Esophagus muscularis mucosa (tissue), 4 donors: Measurements from ENCODE around the gene PRDM16.

Experiments used
- EP300 ChIP-seq: sonication (generic); formaldehyde crosslinking; IDR thresholded peaks from one replicate; pipeline ENCODE4 v1.6.1; 2017; ENCODE audit warnings: antibody characterized with exemption
- POLR2A ChIP-seq: fragments of 450-650 bp; IDR thresholded peaks from one replicate; pipeline ENCODE4 v1.6.1; 2017; ENCODE audit warnings: antibody characterized with exemption, moderate library complexity, mild to moderate bottlenecking, low read depth
- POLR2AphosphoS5 ChIP-seq, 2 donors: sonication (generic); formaldehyde crosslinking; IDR thresholded peaks; one replicate each; pipeline ENCODE4 v1.6.1; 2017; ENCODE audit warnings: antibody characterized with exemption in 2 of 2
- TF ChIP-seq, protein P1 (sequence below), 3 experiments: fragments of 200-600 bp in 2 of 3; fragments of 450-650 bp in 1 of 3; sonication (generic) in 2 of 3; IDR thresholded peaks; one replicate each; pipeline ENCODE4 v1.5.1; 2017 to 2019; ENCODE audit warnings: antibody characterized with exemption in 3 of 3, mild to moderate bottlenecking in 2 of 3, moderate library complexity in 1 of 3

DNA sequence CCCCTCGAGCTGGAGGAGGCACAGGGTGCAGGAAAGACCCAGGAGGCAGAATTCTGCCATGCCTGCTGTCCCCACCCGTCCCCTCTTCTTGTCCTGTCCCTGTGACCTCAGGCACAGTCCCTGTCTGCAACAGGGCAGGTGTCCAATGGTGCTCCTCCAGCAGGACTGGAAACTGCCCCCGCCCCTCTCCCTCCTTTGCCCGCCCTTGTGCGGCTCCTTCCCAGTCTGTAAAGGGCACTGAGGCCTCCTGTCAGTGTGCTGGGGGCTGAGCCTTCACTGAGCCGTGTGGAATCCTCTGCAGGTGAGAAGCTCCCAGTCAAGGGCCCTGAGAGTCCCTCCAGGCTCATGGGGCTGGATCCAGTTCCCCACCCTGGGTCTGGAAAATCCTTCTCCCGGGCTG is 28.9 kb downstream of the PRDM16 start:
- no peak for TF ChIP-seq POLR2AphosphoS5 (IDR thresholded peaks at IDR 0.05)
- TF ChIP-seq, protein P1, sequence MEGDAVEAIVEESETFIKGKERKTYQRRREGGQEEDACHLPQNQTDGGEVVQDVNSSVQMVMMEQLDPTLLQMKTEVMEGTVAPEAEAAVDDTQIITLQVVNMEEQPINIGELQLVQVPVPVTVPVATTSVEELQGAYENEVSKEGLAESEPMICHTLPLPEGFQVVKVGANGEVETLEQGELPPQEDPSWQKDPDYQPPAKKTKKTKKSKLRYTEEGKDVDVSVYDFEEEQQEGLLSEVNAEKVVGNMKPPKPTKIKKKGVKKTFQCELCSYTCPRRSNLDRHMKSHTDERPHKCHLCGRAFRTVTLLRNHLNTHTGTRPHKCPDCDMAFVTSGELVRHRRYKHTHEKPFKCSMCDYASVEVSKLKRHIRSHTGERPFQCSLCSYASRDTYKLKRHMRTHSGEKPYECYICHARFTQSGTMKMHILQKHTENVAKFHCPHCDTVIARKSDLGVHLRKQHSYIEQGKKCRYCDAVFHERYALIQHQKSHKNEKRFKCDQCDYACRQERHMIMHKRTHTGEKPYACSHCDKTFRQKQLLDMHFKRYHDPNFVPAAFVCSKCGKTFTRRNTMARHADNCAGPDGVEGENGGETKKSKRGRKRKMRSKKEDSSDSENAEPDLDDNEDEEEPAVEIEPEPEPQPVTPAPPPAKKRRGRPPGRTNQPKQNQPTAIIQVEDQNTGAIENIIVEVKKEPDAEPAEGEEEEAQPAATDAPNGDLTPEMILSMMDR (IDR thresholded peaks at IDR 0.05): no peak
- no peak for TF ChIP-seq EP300
- no peak for TF ChIP-seq POLR2A
